Measurements from ENCODE around the gene MRPS31. TPM values are rescaled to one million over a fixed set of nuclear protein-coding genes. Genes with fewer than 3 reads are reported as not detected.
"Not testable (repeated sequence)": the region's sequence is repeated elsewhere in the genome, so short reads cannot be mapped to it uniquely, and the experiment has no call there.

MRPS31 gene
- total RNA-seq, 2 donors from 2014 or later: 13.0 to 15.8 TPM

DNA sequence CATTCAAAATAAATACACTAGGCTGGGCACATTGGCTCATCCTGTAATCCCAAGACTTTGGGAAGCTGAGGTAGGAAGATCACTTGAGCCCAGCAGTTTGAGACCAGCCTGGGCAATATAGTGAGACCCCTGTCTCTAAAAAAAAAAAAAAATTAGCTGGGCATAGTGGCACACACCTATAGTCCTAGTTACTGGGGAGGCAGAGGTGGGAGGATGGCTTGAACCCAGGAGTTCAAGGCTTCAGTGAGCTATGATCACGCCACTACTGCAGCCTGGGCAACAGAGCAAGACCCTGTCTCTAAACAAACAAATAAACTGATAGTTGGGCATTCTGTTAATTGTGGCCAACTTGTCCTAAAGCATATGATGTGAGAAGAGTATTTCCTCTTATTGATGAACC lies 12.0 kb upstream of the MRPS31 start:
- H3K4me1 Mint-ChIP-seq; H3K27me3 Mint-ChIP-seq; H3K4me3 Mint-ChIP-seq; H3K27ac Mint-ChIP-seq; DNase-seq; H3K36me3 Mint-ChIP-seq (ENCODE audit: low read depth); ATAC-seq; H3K9me3 ChIP-seq (ENCODE audit: control insufficient read depth, low read length, poor library complexity, severe bottlenecking): not testable (repeated sequence)

DNA sequence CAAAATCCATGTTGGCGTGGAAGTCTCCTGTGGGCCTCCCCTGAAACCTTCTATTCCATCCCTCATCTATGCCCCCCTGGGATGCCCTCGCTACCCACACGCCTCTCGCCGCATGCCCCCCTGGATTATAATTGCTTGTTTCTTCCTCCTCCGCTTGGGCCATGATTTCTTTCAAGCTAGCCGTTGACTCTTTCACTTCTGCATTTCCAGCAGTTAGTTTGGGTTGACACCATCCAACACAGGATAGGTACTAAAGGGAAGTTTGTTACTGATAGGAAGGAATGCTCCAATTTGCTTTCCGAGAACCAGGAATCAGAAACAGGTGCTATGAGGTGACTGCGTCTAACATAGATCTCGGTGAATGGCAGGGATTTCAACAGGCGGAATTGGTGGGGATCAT lies 10.7 kb upstream of the MRPS31 start:
- Mint-ChIP-seq H3K4me1 (peaks cover 18% of the 10 kb centered on the region), H3K4me3 (no peak overlapping the region), H3K36me3 (ENCODE audit: low read depth) (no peaks in the 10 kb centered on the region), H3K27me3 (no peaks in the 10 kb centered on the region), H3K27ac (peak overlapping the region; percentile 43)
- H3K9me3 ChIP-seq (ENCODE audit: control insufficient read depth, low read length, poor library complexity, severe bottlenecking): no peaks in the 10 kb centered on the region
- DNase-seq (no peak), ATAC-seq (no peak)

DNA sequence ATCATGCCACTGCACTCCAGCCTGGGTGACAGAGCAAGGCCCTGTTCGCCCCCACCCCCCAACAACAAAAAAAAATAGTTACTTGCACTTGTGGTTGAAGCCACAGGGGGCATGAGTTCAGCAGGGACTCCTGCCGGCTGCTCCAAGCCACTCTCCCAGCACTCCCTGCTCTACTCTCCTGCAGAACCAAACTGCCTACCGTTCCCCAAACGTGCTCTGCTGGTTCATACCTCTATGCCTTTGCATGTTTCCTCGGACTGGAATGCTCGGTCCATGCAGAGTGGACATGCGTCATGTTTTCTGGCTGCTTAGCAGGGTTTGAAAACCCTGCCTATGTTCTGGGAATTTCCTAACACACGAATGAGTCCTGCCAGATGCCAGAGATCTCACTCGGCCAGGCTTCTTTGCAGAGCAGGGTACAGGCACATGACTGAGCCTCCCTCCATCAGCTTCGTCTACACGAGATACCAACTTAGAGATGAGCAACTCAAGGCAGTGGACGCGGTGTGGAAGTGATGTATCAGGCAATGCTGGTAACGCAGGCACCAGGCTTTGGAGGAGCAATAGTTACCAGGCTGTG lies 9.9 kb upstream of the MRPS31 start:
- H3K9me3 ChIP-seq (ENCODE audit: control insufficient read depth, low read length, poor library complexity, severe bottlenecking): no peaks in the 10 kb centered on the region
- Mint-ChIP-seq H3K4me1 (peaks cover 26% of the 10 kb centered on the region), H3K27me3 (no peaks in the 10 kb centered on the region), H3K4me3 (no peak overlapping the region), H3K36me3 (ENCODE audit: low read depth) (no peaks in the 10 kb centered on the region), H3K27ac (no peak overlapping the region)
- no peak for DNase-seq
- ATAC-seq: no peak

DNA sequence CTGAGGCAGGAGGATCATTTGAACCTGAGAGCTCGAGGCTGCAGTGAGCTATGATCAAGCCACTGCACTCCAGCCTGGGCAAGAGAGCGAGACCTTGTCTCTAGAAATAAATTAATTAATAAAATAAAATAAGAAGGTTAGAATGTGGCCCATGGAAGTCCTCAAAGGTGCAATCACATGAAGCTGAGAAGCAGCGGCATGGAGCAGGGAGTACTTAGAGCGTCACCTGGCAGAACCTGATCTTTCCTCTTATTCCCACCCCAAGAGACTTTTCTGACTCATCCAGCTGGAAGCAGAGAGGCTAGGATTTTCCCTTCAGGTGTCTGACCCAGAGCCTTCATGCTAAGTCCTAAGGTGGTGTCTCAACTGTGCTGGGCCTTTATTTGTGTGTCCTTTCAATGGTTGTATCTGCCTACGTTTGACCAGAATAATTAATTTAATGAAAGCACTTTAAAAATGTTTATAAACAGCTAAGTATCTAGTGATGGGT lies 8.9 kb upstream of the MRPS31 start:
- Mint-ChIP-seq H3K27me3 (no peaks in the 10 kb centered on the region), H3K4me1 (peaks cover 31% of the 10 kb centered on the region), H3K36me3 (ENCODE audit: low read depth) (no peaks in the 10 kb centered on the region), H3K4me3 (no peak overlapping the region), H3K27ac (no peak overlapping the region)
- no peaks in the 10 kb centered on the region for H3K9me3 ChIP-seq (ENCODE audit: control insufficient read depth, low read length, poor library complexity, severe bottlenecking)
- ATAC-seq: no peak
- DNase-seq: no peak

DNA sequence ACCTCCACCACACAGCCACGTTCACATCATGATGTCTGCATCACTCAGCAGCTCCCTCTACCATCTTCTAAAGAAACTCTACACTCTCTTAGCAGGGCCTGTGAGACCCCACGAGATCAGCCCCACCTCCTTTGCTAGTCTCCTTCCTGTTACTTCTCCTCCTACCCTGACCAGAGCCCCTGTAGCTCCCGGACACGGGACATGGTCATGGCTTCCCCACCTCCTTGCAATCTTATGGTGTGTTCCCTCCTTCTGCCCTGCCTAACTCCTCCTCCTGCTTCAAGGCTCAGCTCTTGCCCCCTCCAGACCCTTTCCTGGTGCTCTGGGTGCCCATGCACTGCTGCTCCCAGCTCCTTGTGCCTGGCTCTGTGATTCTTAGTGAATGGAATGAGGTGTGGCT lies 8.1 kb upstream of the MRPS31 start:
- ATAC-seq (no peak), DNase-seq (no peak)
- Mint-ChIP-seq H3K27me3 (no peaks in the 10 kb centered on the region), H3K27ac (peak overlapping the region; percentile 43), H3K4me3 (no peak overlapping the region), H3K4me1 (peaks cover 31% of the 10 kb centered on the region), H3K36me3 (ENCODE audit: low read depth) (no peaks in the 10 kb centered on the region)
- H3K9me3 ChIP-seq (ENCODE audit: control insufficient read depth, low read length, poor library complexity, severe bottlenecking): no peaks in the 10 kb centered on the region

DNA sequence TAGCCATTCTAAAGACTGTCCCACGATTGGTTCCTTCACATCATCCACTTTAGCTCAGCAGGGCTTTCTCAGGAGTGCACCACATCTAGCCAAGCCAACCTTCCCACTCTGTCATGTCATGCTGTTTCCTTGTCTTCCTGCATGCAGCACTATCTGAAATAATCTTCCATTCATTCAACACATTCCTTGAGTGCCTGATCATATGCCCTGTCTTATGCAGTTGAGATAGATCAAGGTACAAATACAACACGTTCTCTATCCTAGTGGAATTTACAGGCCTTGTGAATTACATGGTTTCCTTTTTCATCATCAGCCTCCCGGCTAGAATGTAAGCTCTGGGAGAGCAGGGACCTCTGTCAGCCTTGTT lies 6.8 kb upstream of the MRPS31 start:
- H3K9me3 ChIP-seq (ENCODE audit: control insufficient read depth, low read length, poor library complexity, severe bottlenecking): no peaks in the 10 kb centered on the region
- Mint-ChIP-seq H3K36me3 (ENCODE audit: low read depth) (no peaks in the 10 kb centered on the region), H3K4me1 (peaks cover 31% of the 10 kb centered on the region), H3K27ac (peak overlapping the region; percentile 97), H3K4me3 (peak overlapping the region; percentile 92), H3K27me3 (no peaks in the 10 kb centered on the region)
- ATAC-seq: no peak
- DNase-seq: no peak

DNA sequence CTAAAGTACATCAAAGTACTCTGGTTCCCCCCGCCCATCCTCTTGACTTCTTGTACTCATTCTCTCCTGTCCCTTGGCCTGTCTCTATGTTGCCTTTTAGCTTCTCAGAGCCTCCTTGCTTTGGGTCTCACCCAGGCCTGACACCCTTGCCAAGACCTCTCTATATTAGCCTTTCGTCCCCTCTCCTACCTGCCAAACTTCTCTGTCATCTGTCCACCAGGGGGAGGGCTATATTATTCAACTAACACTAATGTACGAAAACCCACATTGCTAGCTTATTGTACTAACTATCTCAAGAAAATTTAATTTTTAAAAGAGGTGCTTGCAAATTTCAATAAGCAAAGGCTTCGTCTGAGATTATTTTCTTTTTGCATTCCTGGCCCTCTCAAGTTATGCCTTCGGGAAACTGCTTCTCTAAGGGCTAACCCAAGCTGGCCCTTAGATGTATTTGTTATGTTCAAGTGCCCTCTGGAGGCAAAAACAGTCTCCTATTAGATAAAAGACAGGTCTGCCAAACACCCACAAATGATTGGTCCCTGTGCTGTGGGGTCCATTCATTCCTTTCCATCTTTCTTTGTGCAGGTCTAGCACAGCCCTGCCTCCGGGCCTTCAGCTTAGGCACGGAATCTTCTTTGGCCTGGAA lies 6.3 kb upstream of the MRPS31 start:
- H3K36me3 Mint-ChIP-seq (ENCODE audit: low read depth): no peaks in the 10 kb centered on the region
- H3K9me3 ChIP-seq (ENCODE audit: control insufficient read depth, low read length, poor library complexity, severe bottlenecking): no peaks in the 10 kb centered on the region
- H3K27ac Mint-ChIP-seq: peak overlapping the region; percentile 97
- peak overlapping the region; percentile 92 for H3K4me3 Mint-ChIP-seq
- peak; percentile 72 for ATAC-seq
- no peak for DNase-seq
- H3K4me1 Mint-ChIP-seq: peaks cover 31% of the 10 kb centered on the region
- no peaks in the 10 kb centered on the region for H3K27me3 Mint-ChIP-seq

DNA sequence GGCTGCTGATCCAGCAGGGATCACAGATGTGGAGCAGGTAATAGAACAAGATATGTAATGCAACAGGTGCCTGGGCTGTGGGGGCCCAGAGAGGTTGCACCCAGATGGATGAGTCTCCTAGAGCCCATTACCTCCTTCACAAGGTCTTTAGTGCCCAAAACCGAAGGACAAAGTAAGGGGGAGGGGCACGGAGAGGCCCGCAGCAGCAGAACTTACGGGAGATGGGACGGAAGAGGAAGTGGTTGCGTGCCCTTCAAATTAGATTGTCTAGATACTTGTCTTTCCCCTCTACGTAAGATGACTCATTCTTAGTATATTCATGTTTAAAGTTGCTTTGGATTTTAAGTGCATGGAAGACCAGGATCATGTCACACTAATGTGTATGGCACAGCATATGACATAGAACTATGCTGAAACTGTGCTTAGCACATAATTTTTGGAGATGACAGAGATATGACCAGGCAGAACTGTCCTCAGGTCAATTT lies 5.7 kb upstream of the MRPS31 start:
- Mint-ChIP-seq H3K27ac (peak overlapping the region; percentile 97), H3K27me3 (no peaks in the 10 kb centered on the region), H3K36me3 (ENCODE audit: low read depth) (no peaks in the 10 kb centered on the region), H3K4me1 (peaks cover 29% of the 10 kb centered on the region), H3K4me3 (peak overlapping the region; percentile 92)
- DNase-seq (peak; percentile 29 to 59 (median 35)), ATAC-seq (peak; percentile 91)
- H3K9me3 ChIP-seq (ENCODE audit: control insufficient read depth, low read length, poor library complexity, severe bottlenecking): no peaks in the 10 kb centered on the region

DNA sequence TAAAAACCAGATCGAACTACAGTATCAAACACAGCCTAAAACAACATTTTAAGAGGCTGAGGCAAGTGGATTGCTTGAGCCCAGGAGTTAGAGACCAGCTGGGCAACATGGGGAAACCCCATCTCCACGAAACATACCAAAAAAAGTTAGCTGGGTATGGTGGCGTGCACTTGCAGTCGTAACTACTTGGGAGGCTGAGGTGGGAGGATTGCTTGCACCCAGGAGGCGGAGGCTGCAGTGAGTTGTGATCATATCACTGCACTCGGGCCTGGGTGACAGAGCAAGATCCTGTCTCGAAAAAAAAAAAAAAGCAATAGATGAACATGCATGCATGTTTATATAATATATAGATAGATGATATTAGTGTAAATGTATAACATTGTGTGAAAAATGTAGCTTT lies 5.2 kb upstream of the MRPS31 start:
- ATAC-seq: peak; percentile 2
- Mint-ChIP-seq H3K4me1 (peaks cover 26% of the 10 kb centered on the region), H3K36me3 (ENCODE audit: low read depth) (no peaks in the 10 kb centered on the region), H3K4me3 (peak overlapping the region; percentile 92), H3K27ac (peak overlapping the region; percentile 97), H3K27me3 (no peaks in the 10 kb centered on the region)
- H3K9me3 ChIP-seq (ENCODE audit: control insufficient read depth, low read length, poor library complexity, severe bottlenecking): no peaks in the 10 kb centered on the region
- no peak for DNase-seq

DNA sequence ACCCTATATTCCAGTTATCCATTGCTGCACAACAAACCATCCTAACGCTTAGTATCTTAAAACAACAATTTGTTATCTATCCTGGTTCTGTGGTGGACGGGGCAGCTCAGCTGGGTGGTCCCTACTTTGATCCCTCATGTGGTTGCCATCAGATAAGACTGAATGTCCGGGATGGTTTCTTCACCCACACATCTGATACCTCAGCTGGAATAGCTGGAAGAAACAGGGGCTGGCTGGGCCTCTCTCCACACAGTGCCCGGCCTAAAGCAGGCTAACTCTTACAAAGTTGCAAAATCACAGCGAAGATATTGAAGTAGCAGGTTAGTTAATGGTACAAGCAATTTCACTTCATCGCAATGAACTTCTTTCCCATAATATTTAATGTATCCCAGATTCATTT lies 3.7 kb upstream of the MRPS31 start:
- Mint-ChIP-seq H3K4me3 (no peak overlapping the region), H3K27me3 (no peaks in the 10 kb centered on the region), H3K27ac (no peak overlapping the region), H3K4me1 (peaks cover 39% of the 10 kb centered on the region), H3K36me3 (ENCODE audit: low read depth) (no peaks in the 10 kb centered on the region)
- ATAC-seq (no peak), DNase-seq (no peak)
- no peaks in the 10 kb centered on the region for H3K9me3 ChIP-seq (ENCODE audit: control insufficient read depth, low read length, poor library complexity, severe bottlenecking)

DNA sequence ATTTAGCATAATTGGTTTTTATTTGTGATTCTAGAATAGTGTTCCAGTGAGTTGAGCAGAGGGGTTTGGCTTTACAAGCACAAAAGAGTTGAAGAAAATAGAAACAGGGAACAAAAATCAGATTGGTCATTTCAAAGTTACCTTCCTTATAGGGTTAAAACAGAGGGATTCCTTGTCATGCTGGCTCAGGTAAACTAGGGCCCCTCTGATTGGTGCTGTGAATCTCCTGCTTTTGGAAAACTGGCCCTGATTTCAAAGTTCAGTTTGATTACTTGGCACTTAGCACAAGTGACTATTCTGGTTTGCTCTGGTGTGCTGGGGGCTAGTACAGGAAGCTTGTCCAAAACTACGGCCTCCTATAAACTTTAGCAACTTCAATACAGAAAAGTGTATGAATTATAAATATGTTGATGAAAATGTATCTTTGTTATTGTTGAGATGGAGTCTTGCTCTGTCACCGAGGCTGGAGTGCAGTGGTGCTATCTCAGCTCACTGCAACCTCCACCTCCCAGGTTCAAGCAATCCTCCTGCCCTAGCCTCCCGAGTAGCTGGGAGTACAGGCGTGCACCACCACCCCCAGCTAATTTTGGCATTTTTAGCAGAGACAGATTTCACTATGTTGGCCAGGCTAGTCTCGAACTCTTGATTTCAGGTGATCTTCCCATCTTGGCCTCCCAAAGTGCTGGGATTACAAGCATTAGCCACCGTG lies 1.9 kb upstream of the MRPS31 start:
- ATAC-seq (no peak), DNase-seq (no peak)
- no peak overlapping the region for H3K4me3 Mint-ChIP-seq
- no peaks in the 10 kb centered on the region for H3K9me3 ChIP-seq (ENCODE audit: control insufficient read depth, low read length, poor library complexity, severe bottlenecking)
- H3K27me3 Mint-ChIP-seq: no peaks in the 10 kb centered on the region
- no peak overlapping the region for H3K27ac Mint-ChIP-seq
- H3K36me3 Mint-ChIP-seq (ENCODE audit: low read depth): no peaks in the 10 kb centered on the region
- H3K4me1 Mint-ChIP-seq: peaks cover 42% of the 10 kb centered on the region

DNA sequence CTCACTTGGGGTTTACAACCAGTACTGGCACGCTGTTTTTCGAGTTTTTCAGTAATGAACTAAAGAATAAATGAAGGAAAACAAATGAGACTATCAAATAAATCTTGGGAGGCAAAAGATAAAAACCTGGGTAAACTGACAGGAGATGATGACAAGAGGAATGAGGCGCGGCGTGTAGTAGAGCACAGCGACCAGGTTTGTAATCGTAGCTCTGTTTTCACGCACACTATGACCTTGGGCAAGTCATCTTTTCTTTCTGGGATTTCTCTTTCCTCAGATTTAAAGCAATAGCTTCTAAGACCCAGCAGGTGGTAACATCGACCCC lies 419 bp downstream of the MRPS31 start:
- DNase-seq (no peak), ATAC-seq (no peak)
- H3K9me3 ChIP-seq (ENCODE audit: control insufficient read depth, low read length, poor library complexity, severe bottlenecking): no peaks in the 10 kb centered on the region
- peak overlapping the region; percentile 95 for H3K27ac Mint-ChIP-seq
- no peaks in the 10 kb centered on the region for H3K36me3 Mint-ChIP-seq (ENCODE audit: low read depth)
- H3K4me3 Mint-ChIP-seq: peak overlapping the region; percentile 95
- H3K4me1 Mint-ChIP-seq: peaks cover 19% of the 10 kb centered on the region
- H3K27me3 Mint-ChIP-seq: no peaks in the 10 kb centered on the region

DNA sequence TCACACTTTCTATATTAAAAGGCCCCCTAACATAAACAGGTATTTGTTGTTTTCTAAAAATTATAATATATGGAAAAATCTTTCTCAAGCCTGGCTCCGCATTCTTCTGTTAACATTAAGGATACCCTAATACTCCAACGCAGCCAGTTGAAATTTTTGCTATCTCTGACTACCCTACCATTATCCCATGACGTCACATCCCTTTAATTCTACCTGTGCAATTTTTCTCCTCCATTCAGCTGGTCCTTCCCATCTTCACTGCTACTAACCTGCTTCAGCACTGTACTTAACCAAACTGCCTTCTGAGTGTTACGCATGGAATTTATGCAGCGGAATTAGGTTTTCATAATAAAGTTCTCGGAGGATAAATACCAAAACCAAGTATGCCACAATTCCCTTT lies 1.0 kb downstream of the MRPS31 start:
- no peaks in the 10 kb centered on the region for H3K9me3 ChIP-seq (ENCODE audit: control insufficient read depth, low read length, poor library complexity, severe bottlenecking)
- Mint-ChIP-seq H3K4me1 (peaks cover 17% of the 10 kb centered on the region), H3K27me3 (no peaks in the 10 kb centered on the region), H3K36me3 (ENCODE audit: low read depth) (no peaks in the 10 kb centered on the region), H3K27ac (peak overlapping the region; percentile 95), H3K4me3 (peak overlapping the region; percentile 95)
- ATAC-seq: no peak
- no peak for DNase-seq
